ENCODE measurements around the gene HOXB4.

HOXB4 gene

GRCh38 chr17:48588528-48588927, 10.4 kb upstream of the HOXB4 start:
- no peak for DNase-seq

GRCh38 chr17:48588074-48588415, 9.9 kb upstream of the HOXB4 start:
- no peak for DNase-seq

- DNase-seq: no peak
Observed at GRCh38 chr17:48587276-48588073, 9.3 kb upstream of the HOXB4 start.

GRCh38 chr17:48586355-48587258, 8.5 kb upstream of the HOXB4 start:
- no peak for DNase-seq

- no peak for DNase-seq
Observed at GRCh38 chr17:48584223-48584741, 6.1 kb upstream of the HOXB4 start.

- no peak for DNase-seq
Observed at GRCh38 chr17:48583708-48584222, 5.6 kb upstream of the HOXB4 start.

- DNase-seq: no peak
Observed at GRCh38 chr17:48582750-48583069, 4.6 kb upstream of the HOXB4 start.

GRCh38 chr17:48579760-48580554, 1.8 kb upstream of the HOXB4 start:
- no peak for DNase-seq

- no peak for DNase-seq
Observed at GRCh38 chr17:48579471-48579759, 1.3 kb upstream of the HOXB4 start.

GRCh38 chr17:48578616-48579470, 693 bp upstream of the HOXB4 start:
- no peak for DNase-seq

- DNase-seq: no peak
Observed at GRCh38 chr17:48577330-48577945, 712 bp downstream of the HOXB4 start.

GRCh38 chr17:48576479-48577309, 1.5 kb downstream of the HOXB4 start:
- DNase-seq: no peak

GRCh38 chr17:48575673-48576478, 2.3 kb downstream of the HOXB4 start:
- no peak for DNase-seq

GRCh38 chr17:48575066-48575582, 3.0 kb downstream of the HOXB4 start:
- DNase-seq: peak; percentile 31

- no peak for DNase-seq
Observed at GRCh38 chr17:48574505-48575065, 3.6 kb downstream of the HOXB4 start.

- DNase-seq: no peak
Observed at GRCh38 chr17:48571826-48572417, 6.2 kb downstream of the HOXB4 start.

GRCh38 chr17:48571024-48571818, 6.9 kb downstream of the HOXB4 start:
- DNase-seq: no peak
